CD14-positive monocyte (primary cell): Measurements from ENCODE around the gene TLCD2. TPM values are rescaled to one million over a fixed set of nuclear protein-coding genes. Genes with fewer than 3 reads are reported as not detected.

ENCODE experiments used
- DNase-seq, 3 donors: peaks; one replicate each; pipeline ENCODE4 v3.0.0-alpha.2; 2011 to 2022
- H2AFZ ChIP-seq: 2 replicates; pipeline ENCODE4 v1.6.0; 2012; ENCODE audit warnings: mild to moderate bottlenecking, low read depth, low read length, inconsistent platforms; ENCODE audit not compliant: insufficient read depth, poor library complexity, severe bottlenecking
- H3K27ac ChIP-seq, 2 donors: 1 replicate in 1 of 2; 2 replicates in 1 of 2; pipeline ENCODE4 v1.5.1; 2012 to 2013; ENCODE audit warnings: low read length in 2 of 2, control low read depth in 1 of 2, inconsistent platforms in 1 of 2, low read depth in 1 of 2, mild to moderate bottlenecking in 1 of 2
- H3K27me3 ChIP-seq, 2 donors: one replicate each; pipeline versions ENCODE4 v1.6.0 to v1.6.1; 2011 to 2013; ENCODE audit warnings: low read length in 2 of 2; ENCODE audit not compliant: control insufficient read depth in 2 of 2, insufficient read depth in 2 of 2
- H3K36me3 ChIP-seq, 2 donors: replicated peaks in 1 of 2; 1 replicate in 1 of 2; 2 replicates in 1 of 2; pipeline versions ENCODE4 v1.5.1 to v1.6.1; 2012 to 2013; ENCODE audit warnings: low read length in 2 of 2, control low read depth in 1 of 2, inconsistent platforms in 1 of 2, mild to moderate bottlenecking in 1 of 2; ENCODE audit not compliant: insufficient read depth in 2 of 2, control insufficient read depth in 1 of 2
- H3K4me1 ChIP-seq, 2 donors: 1 replicate in 1 of 2; 2 replicates in 1 of 2; pipeline versions ENCODE4 v1.5.1 to v1.6.1; 2012 to 2013; ENCODE audit warnings: low read length in 2 of 2, control low read depth in 1 of 2, inconsistent platforms in 1 of 2, mild to moderate bottlenecking in 1 of 2, moderate library complexity in 1 of 2; ENCODE audit not compliant: insufficient read depth in 2 of 2, control insufficient read depth in 1 of 2
- H3K4me2 ChIP-seq: replicated peaks from 2 replicates; pipeline ENCODE3; 2012; ENCODE audit warnings: low read length, moderate library complexity, mild to moderate bottlenecking; ENCODE audit not compliant: poor library complexity, severe bottlenecking; ENCODE audit errors: extremely low read depth
- H3K4me3 ChIP-seq, 3 experiments: fragments of 200-600 bp in 1 of 3; sonication (generic) in 1 of 3; replicated peaks in 1 of 3; 1 replicate in 2 of 3; 2 replicates in 1 of 3; pipeline ENCODE4 v1.5.1; 2011 to 2013; ENCODE audit warnings: low read length in 3 of 3, mild to moderate bottlenecking in 3 of 3, control low read depth in 2 of 3, low read depth in 2 of 3, inconsistent platforms in 1 of 3, moderate library complexity in 1 of 3
- H3K79me2 ChIP-seq: 2 replicates; pipeline ENCODE4 v1.6.0; 2012; ENCODE audit warnings: mild to moderate bottlenecking, control low read depth, inconsistent platforms, low read length, moderate library complexity; ENCODE audit not compliant: insufficient read depth
- H3K9ac ChIP-seq: 2 replicates; pipeline ENCODE4 v1.6.0; 2017; ENCODE audit warnings: low read length, mild to moderate bottlenecking; ENCODE audit not compliant: insufficient read depth, poor library complexity, severe bottlenecking
- H3K9me3 ChIP-seq, 2 donors: replicated peaks in 1 of 2; 1 replicate in 1 of 2; 2 replicates in 1 of 2; pipeline versions ENCODE4 v1.5.1 to v1.6.1; 2012 to 2013; ENCODE audit warnings: low read length in 2 of 2, control low read depth in 1 of 2; ENCODE audit not compliant: control insufficient read depth in 1 of 2, insufficient read depth in 1 of 2
- H4K20me1 ChIP-seq: 2 replicates; pipeline ENCODE4 v1.6.0; 2012; ENCODE audit warnings: mild to moderate bottlenecking, low read length, control low read depth, moderate library complexity; ENCODE audit not compliant: insufficient read depth
- H3K27ac Mint-ChIP-seq, 7 donors: one replicate each; pipeline ENCODE4 v1.8.0; 2020; ENCODE audit warnings: mild to moderate bottlenecking in 7 of 7, mixed read lengths in 7 of 7, moderate library complexity in 6 of 7, inconsistent platforms in 2 of 7
- H3K27me3 Mint-ChIP-seq, 3 donors: one replicate each; pipeline ENCODE4 v1.8.0; 2021 to 2022; ENCODE audit warnings: low read depth in 3 of 3, mild to moderate bottlenecking in 3 of 3, mixed read lengths in 3 of 3, moderate library complexity in 3 of 3, inconsistent platforms in 1 of 3
- H3K36me3 Mint-ChIP-seq, 2 donors: one replicate each; pipeline ENCODE4 v1.8.0; 2020; ENCODE audit warnings: mixed read lengths in 2 of 2, inconsistent platforms in 1 of 2, mild to moderate bottlenecking in 1 of 2
- H3K4me1 Mint-ChIP-seq: one replicate; pipeline ENCODE4 v1.8.0; 2020; ENCODE audit warnings: mild to moderate bottlenecking, mixed read lengths
- H3K4me3 Mint-ChIP-seq, 2 donors: one replicate each; pipeline ENCODE4 v1.8.0; 2020; ENCODE audit warnings: mild to moderate bottlenecking in 2 of 2, mixed read lengths in 2 of 2, moderate library complexity in 1 of 2
- H3K9me3 Mint-ChIP-seq, 7 donors: one replicate each; pipeline ENCODE4 v1.8.0; 2020 to 2022; ENCODE audit warnings: mixed read lengths in 7 of 7, mild to moderate bottlenecking in 6 of 7, moderate library complexity in 6 of 7, inconsistent platforms in 2 of 7
- WGBS: methylation state at CpG from one replicate; pipeline ENCODE4 v1.1.5; 2013; ENCODE audit warnings: missing lambda C conversion rate; ENCODE audit not compliant: insufficient coverage; 5-methylcytosine and 5-hydroxymethylcytosine counted together
- intact Hi-C, 2 donors: fragments of 100-400 bp; cut with micrococcal nuclease; formaldehyde crosslinking; loops; one replicate each; pipeline versions ENCODE4 v1.15.0 to v1.15.1; 2023
- polyA plus RNA-seq, 3 donors: library from polyadenylated mRNA; depleted of rRNA in 1 of 3; unstranded in 2 of 3; stranded (reverse) in 1 of 3; fragments of 300-500 nt in 2 of 3; fragments of >200 nt in 1 of 3; fragmentation: Illumina TruSeq in 2 of 3; gene quantifications; 1 replicate in 2 of 3; 2 replicates in 1 of 3; pipeline ENCODE4 v1.2.3, GENCODE V29; 2012 to 2021
- TF ChIP-seq, protein P1 (sequence below): fragments of 200-600 bp; IDR thresholded peaks from one replicate; pipeline ENCODE4 v1.8.0; 2022; ENCODE audit warnings: antibody characterized with exemption, mild to moderate bottlenecking

The TLCD2 gene
- polyA plus RNA-seq, 3 donors, result 0.03 TPM; not detected in 2

DNA sequence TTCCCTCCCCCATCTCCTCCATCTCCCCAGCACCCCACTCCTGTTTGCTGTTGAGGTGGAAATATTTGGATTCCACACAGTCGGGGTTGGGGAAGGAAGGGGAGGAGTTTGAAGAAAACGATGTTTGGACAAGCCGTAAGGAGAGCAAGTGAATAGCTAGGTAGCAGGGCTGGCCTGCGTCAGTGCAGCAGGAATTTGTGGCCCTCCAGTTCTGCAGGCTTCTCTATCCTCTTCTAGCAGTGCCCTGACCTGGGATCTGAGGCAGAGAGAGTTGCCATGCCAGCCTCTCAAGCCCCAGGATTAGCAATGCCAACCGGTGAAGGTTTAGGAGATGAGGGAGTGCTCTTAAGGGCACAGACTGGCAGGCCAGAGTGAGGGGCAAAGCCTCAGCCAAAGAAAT lies 12.5 kb downstream of the TLCD2 start:
- Histone ChIP-seq H3K4me3 (no peak overlapping the region), H3K4me1 (no peaks in the 10 kb centered on the region), H3K4me2 (no peak overlapping the region), H2AFZ (no peak overlapping the region), H3K9me3 (no peaks in the 10 kb centered on the region), H3K27me3 (no peaks in the 10 kb centered on the region), H3K36me3 (no peaks in the 10 kb centered on the region), H4K20me1 (no peaks in the 10 kb centered on the region), H3K27ac (no peak overlapping the region), H3K79me2 (no peaks in the 10 kb centered on the region), H3K9ac (no peak overlapping the region)
- no peak for DNase-seq
- Mint-ChIP-seq H3K27me3 (peaks cover 2% of the 10 kb centered on the region in 3 donors), H3K4me1 (no peaks in the 10 kb centered on the region), H3K4me3 (no peak overlapping the region), H3K9me3 (peaks cover 0 to 2% (median under 1%) of the 10 kb centered on the region in 7 donors), H3K27ac (no peak overlapping the region), H3K36me3 (no peaks in the 10 kb centered on the region)
- TF ChIP-seq, protein P1, sequence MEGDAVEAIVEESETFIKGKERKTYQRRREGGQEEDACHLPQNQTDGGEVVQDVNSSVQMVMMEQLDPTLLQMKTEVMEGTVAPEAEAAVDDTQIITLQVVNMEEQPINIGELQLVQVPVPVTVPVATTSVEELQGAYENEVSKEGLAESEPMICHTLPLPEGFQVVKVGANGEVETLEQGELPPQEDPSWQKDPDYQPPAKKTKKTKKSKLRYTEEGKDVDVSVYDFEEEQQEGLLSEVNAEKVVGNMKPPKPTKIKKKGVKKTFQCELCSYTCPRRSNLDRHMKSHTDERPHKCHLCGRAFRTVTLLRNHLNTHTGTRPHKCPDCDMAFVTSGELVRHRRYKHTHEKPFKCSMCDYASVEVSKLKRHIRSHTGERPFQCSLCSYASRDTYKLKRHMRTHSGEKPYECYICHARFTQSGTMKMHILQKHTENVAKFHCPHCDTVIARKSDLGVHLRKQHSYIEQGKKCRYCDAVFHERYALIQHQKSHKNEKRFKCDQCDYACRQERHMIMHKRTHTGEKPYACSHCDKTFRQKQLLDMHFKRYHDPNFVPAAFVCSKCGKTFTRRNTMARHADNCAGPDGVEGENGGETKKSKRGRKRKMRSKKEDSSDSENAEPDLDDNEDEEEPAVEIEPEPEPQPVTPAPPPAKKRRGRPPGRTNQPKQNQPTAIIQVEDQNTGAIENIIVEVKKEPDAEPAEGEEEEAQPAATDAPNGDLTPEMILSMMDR, result no peak
- WGBS, result 59% methylated on average over 4 of the region's 5 CpGs
- intact Hi-C loops, result no loop called here

DNA sequence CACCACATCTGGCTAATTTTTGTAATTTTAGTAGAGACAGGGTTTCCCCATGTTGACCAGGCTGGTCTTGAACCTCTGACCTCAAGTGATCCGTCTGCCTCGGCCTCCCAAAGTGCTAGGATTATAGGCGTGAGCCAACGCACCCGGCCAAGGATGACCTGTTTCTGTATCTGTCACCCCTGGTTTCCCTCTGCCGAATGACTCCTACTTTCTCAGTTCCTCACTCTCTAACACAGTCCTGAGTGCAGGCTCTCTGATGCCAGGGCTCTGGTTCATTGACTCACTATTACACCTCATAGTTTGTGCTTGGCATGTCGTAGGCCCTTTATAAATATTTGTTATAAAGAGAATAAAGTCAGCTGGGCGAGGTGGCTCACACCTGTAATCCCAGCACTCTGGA lies 14.8 kb downstream of the TLCD2 start:
- Histone ChIP-seq H3K9me3 (peaks cover 0 to 3% of the 10 kb centered on the region in 2 donors), H3K27me3 (no peaks in the 10 kb centered on the region), H3K36me3 (no peaks in the 10 kb centered on the region), H2AFZ (no peak overlapping the region), H4K20me1 (no peaks in the 10 kb centered on the region), H3K27ac (no peak overlapping the region), H3K9ac (no peak overlapping the region), H3K4me2 (no peak overlapping the region), H3K4me1 (no peaks in the 10 kb centered on the region), H3K79me2 (no peaks in the 10 kb centered on the region), H3K4me3 (no peak overlapping the region)
- Mint-ChIP-seq H3K27me3 (peaks cover 2 to 7% (median 2%) of the 10 kb centered on the region in 3 donors), H3K36me3 (no peaks in the 10 kb centered on the region), H3K4me1 (no peaks in the 10 kb centered on the region), H3K4me3 (no peak overlapping the region), H3K27ac (no peak overlapping the region), H3K9me3 (peaks cover 2 to 7% (median 5%) of the 10 kb centered on the region in 7 donors)
- intact Hi-C loops, result no loop called here
- no peak for DNase-seq
- TF ChIP-seq, protein P1, result no peak
- WGBS, result 100% methylated on average over 1 of the region's 8 CpGs
